Measurements from ENCODE around the gene ADM.
"Not testable (repeated sequence)": the region's sequence is repeated elsewhere in the genome, so short reads cannot be mapped to it uniquely, and the experiment has no call there.

ADM gene

GRCh38 chr11:10304495-10305261 is at the start of gene ADM:
ADM (plus strand) TSS chr11:10305073; CDS start chr11:10305701, 628 bp downstream.
- DNase-seq = no peak

- no peak for DNase-seq
Observed at GRCh38 chr11:10255388-10256125, 49.3 kb upstream of the ADM start.

- no peak for DNase-seq
Observed at GRCh38 chr11:10257478-10257877, 47.4 kb upstream of the ADM start.

GRCh38 chr11:10261821-10262220 is 43.1 kb upstream of the ADM start:
- DNase-seq = no peak

GRCh38 chr11:10263929-10264328 is 40.9 kb upstream of the ADM start:
- DNase-seq = no peak

GRCh38 chr11:10264716-10265115 is 40.2 kb upstream of the ADM start:
- not testable (repeated sequence) for DNase-seq

GRCh38 chr11:10265936-10266335 is 38.9 kb upstream of the ADM start:
- DNase-seq = no peak

GRCh38 chr11:10267821-10268220 is 37.1 kb upstream of the ADM start:
- no peak for DNase-seq

- DNase-seq = no peak
Observed at GRCh38 chr11:10268746-10269488, 36.0 kb upstream of the ADM start.

GRCh38 chr11:10272132-10272531 is 32.7 kb upstream of the ADM start:
- no peak for DNase-seq

- no peak for DNase-seq
Observed at GRCh38 chr11:10273738-10274137, 31.1 kb upstream of the ADM start.

GRCh38 chr11:10274726-10275125 is 30.1 kb upstream of the ADM start:
- DNase-seq = no peak

- no peak for DNase-seq
Observed at GRCh38 chr11:10275714-10276113, 29.2 kb upstream of the ADM start.

- DNase-seq = no peak
Observed at GRCh38 chr11:10282117-10282516, 22.8 kb upstream of the ADM start.

- no peak for DNase-seq
Observed at GRCh38 chr11:10283991-10284390, 20.9 kb upstream of the ADM start.

- no peak for DNase-seq
Observed at GRCh38 chr11:10285148-10285802, 19.6 kb upstream of the ADM start.

GRCh38 chr11:10287140-10287539 is 17.7 kb upstream of the ADM start:
- DNase-seq = no peak

- no peak for DNase-seq
Observed at GRCh38 chr11:10287766-10288715, 16.8 kb upstream of the ADM start.

- DNase-seq = no peak
Observed at GRCh38 chr11:10288881-10289764, 15.8 kb upstream of the ADM start.

- DNase-seq = no peak
Observed at GRCh38 chr11:10289765-10290380, 15.0 kb upstream of the ADM start.
